Measurements from ENCODE around the gene ATXN3.

DNA sequence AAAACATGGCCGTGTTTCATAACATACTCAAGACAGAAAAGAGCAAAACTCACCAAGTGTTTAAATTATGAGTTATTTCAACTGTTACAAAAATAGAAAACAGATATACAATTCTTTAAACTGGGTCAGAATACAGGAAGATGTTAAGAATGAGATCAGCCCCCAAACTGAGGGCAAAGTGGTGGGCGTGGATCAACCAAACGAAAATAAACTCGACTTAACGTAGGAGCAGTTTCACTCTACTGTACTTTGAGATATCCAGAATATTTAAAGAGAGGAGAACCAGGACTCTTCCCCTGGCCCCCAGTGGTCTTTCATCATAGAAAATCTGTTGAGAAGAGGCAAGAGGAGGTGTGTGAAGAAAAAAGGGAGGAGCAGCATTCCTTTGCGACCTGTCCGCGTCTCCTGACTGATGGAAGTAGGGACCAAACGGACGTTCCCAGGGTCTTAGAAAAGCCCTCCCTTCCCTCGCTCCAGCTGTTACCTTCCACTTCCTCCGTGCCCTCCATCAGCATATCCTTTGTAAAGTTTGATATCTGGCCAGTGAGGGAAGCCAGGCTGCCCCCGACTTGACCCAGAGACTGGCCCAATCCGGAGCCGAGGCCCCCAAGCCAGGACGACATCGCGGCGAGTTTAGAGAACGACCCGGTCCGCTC, 67.2 kb downstream of the ATXN3 start:
- TF ChIP-seq CTCF (conservative IDR thresholded peaks at IDR 0.05; ENCODE audit: low read length) (no peak), EZH2phosphoT487 (IDR thresholded peaks at IDR 0.05; ENCODE audit: borderline replicate concordance) (no peak)
